Stromal cell of bone marrow (primary cell): ENCODE measurements around the gene CPXM2.

Source experiments
- DNase-seq: peaks from one replicate; pipeline ENCODE4 v3.0.0-alpha.2; 2012; ENCODE audit warnings: low read depth

Gene CPXM2

DNA sequence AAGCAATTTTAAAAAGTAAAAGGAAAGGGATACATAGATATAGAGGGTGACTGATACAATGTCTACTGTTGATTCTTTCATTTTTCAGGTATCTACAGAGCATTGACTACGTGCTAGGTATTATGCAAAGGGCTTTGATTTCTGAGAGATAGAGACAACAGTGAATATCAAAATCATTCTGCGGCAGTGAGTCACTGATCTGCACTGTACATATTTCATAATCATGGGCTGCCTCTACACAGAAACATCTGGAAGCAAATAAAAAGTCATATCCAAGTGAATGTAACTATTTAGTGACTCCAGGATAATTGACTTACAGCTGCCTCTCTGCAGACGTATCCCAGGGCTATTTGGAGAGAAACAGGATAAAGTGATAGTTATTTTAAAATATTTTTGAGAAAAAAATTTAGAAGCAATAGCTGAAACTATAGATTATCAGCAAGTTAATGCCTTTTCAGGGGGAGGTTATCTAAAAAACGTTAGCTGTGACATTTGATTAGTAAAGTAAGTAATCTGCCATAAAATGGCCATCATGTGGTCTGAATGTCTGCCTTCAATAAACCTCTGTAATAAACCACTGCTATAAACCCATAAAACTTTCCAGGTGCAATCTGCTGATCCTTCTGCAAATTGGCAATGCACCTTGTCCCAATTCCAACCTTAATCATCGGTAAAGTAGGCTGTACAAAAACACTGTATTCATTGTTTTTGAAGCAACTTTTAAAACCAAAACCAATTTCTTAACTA, 43.7 kb downstream of the CPXM2 start:
- DNase-seq, result peak; percentile 38

DNA sequence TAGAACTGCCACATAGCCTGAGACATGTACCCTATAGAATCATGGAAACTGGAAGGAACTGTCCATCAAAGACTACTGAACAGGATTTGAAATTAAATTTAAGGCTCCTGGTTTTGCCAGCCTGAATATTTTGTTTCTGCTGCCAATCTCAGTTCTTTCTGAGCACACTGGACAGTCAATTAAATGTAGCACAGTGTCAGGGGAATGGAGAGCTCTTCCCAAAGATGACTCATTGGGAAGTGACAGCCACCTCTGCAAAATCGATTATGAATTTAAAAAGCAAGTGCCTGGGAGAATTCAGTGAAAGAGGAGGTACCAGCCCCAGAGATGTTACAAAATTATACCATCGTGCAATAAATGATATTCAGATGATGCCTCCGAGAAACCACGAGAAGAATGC, 47.8 kb downstream of the CPXM2 start:
- DNase-seq, result no peak

DNA sequence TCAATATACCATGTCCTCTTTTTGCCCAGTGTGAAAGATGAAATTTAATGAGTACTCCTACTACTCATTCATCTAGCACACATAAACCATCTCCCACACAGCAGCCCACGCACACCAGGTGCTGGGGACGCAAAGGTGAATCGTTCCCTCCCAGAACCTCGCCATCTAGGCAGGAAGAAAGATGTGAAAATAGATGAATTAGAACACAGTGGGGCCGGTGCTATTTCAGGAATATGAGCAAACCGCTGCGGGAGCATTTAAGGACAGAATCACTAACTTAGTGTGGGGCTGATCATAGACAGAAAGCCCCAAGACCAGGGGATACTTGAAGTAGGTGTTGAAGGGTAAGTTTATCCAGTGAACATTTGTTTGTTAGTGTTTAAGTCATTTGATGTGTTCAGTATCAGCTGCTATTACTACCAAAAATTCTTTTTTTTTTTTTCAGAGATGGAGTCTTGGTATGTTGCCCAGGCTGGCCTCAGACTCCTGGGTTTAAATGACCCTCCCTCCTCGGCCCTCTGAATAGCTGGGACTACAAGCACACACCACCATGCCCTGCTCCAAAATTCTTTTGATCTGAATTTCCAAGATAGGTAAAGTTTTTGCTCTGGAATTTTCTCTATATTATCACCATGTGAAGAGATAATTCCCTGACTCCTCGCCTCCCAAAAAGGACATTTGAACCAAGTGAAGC, 48.8 kb downstream of the CPXM2 start:
- no peak for DNase-seq

DNA sequence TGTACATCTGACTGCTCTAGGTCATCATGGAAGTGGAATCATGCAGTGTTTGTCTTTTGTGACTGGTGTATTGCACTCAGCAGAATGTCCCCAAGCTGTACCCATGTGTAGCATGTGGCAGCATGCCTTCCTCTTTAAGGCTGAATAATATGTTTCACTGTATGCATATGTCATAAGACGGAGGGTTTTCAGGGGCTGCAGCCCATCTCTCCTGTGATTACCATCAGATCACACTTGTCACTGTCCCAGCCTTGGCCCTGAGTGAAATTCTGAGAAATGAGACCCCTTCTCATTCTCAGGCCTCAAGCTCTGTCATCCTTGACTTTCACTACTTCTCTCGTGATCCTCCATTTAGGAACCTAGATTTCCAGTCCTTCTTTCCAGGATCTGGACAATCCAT, 50.0 kb downstream of the CPXM2 start:
- no peak for DNase-seq

DNA sequence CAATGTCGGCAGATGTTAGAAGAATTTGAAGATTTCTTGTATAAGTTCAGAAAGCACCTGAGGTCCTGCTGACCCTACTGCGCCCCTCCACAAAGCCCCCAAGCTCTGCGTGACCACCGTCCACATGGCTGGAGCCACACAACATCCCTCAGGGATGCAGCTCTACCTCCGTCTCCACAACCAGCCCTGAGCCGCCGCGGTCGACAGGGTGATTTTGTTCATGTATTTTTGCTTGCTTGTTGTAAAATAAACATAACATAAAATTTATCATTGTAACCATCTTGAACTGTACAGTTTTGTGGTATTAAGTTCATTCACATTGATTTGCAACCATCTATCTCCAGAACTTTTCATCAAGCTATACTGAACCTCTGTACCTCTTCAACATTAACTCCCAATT, 50.5 kb downstream of the CPXM2 start:
- DNase-seq, result no peak

DNA sequence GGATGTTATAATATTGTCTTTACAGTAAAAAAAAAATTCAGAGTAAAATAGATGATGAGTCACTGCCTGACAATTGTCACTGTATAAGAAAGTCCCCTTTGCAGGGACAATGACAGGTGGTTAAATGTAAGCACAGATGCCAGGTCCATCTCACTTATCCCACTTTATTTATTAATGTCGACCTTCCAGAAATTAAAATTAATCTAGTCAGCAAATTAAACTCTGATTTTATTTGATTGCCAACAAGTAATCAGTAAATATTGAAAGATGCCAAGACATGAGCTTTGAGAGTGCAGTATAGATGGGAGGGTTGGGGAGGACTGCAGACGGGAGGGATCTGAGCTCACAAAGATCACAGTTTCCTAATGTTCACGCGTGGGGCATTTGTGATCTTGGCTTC, 50.9 kb downstream of the CPXM2 start:
- no peak for DNase-seq

DNA sequence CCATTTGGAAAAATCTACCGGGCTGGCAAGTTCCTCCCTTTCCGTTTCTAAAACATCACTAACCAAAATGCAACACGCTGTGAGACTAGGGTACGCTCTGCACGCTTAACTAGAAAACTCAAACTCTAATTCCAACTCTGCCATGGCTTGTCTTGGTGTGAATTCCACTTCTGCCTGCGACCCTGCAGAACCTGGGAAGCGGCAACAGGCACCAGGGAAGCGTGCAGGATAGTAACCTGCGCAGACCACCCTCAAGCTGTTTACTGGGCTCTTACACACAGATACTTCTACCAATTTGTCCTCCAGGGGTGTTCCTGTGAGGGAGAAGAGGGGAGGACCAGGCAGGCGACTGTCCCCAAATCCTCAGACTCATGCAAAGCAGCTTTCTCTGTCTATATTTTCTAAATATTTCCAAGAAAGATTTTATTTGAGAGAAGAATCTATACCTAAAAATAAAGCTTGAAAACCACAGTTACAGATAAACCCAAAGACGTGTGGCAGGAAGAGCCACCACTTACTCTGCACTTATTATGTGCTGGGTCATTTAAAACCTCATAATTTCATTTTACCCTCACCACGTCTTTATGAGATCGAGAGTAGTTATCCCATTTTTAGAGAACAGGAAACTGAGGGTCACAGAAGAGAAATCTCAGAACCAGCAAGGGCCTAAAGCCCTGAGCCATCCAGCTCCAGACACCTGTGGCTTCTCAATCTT, 52.9 kb downstream of the CPXM2 start:
- no peak for DNase-seq

DNA sequence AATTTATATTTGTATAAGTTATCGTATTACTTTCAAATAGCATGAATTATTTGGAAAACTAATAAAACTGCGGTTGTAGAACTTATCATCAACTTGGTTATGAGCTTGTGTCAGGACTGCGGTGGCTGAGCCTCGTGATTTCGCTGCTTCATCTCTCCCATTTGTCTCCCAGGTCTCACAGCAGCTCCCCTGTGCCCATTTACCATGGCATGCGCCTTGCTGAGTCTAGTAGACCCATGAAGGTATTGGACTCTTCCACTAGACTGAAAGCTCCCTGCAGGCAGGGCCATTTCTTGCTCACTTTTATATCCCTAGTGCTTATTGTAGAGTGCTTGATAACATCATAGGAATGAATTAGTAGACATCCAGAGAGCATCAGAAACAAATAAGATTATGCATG, 53.9 kb downstream of the CPXM2 start:
- DNase-seq, result no peak

DNA sequence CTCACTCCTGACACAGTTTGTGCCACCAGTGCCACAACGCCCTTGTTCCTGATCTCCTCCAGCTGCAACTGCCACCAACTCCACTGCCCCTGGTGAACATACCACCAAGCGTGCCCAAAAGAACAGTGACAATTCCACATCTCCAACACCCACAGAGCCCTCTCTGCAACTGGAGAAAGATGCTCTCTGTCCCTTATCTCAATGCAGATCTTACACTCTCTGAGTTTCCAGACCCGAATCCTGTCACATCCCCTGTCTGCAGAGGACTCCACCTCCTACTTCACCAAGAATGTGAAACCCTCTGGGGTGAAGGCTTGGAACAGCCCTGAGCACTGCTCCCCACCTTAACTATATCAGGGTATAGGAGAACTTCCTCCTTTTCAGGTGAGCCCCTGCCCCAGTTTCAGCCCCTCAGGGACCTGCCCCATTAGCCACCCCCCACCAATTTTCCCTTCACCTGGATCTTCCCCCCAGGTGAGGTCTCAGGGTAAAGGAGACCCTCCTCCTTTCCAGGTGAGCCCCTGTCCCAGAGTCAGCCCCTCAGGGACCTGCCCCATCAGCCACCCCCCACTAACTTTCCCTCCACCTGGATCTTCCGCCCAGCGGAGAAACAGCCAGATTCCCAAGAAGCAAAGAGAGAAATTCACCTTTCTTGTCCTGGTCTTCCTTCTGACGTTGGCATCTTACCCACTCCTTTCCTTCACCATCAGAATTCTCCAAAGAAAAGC, 55.0 kb downstream of the CPXM2 start:
- no peak for DNase-seq

DNA sequence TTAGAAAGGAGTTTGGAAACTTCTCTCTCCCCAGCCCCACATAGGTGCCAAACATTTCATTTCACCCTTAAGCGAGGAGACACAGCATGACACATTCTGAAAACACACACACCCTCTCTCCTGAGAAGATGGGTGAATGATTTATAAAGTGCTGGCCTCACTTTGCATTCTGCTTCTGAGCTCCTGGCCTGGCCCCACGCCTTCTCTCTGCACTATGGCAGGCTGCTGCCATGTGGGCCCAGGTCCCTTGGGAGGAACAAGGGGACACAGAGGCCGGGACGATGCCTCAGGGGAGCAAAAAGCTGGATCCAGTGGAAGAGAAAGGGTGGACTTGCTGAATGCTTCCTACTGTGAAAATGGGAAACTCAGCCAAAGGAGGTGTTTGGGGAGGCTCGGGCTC, 56.0 kb downstream of the CPXM2 start:
- no peak for DNase-seq

DNA sequence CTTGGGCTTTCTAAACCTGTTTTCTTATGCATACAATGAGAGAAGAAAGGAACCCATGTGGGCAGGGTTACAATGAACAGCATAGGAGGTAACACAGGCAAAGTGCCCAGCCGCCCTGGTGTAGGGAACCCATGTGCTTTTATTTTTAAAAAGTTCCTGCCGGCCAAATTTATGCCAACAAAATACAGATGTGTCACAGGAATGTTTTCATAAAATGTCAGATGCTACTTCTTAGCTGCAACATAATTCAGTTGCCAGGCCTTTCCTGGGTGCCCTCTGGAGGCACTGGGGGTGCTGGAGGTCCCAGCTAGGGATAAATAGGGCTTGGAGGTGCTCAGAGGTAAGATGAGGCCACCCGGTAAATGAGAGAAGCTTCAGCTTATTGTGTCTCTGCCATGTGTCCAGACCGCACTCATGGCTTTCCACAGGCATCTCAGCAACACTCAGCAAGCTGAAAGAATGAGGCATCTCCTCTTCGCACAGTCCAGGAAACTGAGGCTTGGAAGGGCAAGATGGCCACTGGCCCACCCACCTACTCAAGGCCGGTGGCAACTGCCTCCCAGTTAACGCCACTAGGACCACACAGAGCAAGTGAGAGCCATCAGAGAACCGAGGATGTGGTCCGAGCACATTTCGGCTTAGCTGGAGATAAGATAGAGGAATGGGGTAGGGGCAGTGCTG, 58.3 kb downstream of the CPXM2 start:
- DNase-seq, result no peak

DNA sequence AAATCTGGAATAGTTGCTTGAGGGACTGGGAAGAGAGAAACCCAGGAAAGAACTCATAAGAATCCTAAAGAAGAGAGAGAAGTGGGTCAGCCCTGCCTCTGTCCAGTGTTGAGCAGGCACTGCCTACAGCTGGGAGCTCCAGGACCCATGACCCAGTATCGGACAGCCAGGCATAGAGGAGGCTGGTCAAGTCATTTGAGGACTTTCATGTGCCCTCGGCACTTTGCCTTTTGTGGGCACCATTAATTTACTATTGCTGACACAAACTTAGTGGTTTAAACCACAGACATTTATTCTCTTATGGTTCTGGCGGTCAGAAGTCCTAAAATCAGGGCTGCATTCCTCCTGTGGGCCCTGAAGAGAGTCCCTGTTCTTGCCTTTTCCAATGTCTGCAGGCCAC, 60.3 kb downstream of the CPXM2 start:
- no peak for DNase-seq

DNA sequence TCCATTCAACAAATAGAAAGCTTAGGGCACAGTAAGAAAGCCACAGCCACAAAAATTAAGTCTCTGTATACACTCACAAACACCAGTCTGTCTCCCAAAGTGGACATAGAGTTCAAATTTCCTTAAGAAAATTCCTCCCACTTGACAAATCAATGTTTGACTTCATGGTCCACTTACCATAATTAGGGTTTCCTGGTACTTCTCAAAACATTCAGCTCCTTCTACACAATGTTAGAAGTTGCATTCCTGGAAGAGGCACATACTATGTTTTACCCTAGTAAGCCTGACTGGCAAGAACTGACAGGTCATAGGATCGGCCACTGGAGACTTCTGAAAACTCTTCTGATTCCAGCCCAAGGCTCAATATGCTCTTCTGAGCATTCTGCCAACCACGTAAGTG, 70.5 kb downstream of the CPXM2 start:
- no peak for DNase-seq

DNA sequence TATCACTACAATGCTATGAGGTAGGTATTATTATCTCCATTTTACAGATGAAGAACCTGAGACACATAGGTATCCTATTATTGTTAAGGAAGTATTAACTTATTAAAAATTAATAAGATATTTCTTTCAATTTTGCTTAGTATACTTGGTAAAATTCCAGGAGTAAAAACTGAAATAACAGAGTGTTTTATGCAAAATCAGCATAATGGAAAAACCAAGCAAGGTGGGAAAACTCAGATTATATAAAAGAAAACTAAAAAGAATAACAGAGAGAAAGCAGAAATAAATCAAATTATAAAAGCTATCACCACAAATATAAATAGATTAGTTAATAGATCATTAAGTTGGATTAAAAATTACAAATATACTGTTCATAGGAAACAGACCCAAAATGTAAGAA, 82.0 kb downstream of the CPXM2 start:
- DNase-seq, result no peak

DNA sequence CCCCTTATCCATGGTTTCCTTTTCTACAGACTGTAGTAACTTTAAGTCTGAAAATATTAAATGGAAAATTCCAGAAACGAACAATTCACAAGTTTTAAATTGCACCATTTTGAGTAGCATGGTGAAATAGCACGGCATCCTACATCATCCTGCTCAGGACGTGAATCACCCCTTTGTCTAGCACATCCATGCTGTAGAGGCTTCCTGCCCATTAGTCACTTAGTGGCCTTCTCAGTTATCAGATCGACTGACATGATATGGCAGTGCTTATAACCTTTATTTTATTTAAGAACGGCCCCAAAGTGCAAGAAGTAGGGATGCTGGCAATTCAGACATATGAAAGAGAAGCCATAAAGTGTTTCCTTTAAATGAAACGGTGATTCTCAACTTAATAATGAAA, 82.7 kb downstream of the CPXM2 start:
- DNase-seq, result peak; percentile 58

DNA sequence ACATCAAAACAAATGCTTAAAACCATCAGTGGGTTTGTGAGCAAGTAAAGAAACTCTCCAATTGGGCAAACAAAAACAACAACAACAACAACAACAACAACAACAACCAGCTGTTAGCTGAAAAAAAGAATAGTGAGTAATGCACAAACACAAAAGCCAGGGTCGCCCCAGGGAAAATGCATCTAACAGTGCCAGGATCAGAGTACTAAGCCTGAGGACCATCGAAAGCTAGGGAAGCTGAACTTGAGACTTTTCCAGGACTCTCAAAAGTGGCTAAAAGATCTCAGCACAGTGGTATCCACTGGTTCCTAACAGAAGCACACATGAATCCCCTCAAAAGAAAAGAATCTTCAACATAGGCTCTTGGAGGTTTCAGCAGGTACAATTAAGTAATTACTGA, 83.3 kb downstream of the CPXM2 start:
- DNase-seq, result no peak

DNA sequence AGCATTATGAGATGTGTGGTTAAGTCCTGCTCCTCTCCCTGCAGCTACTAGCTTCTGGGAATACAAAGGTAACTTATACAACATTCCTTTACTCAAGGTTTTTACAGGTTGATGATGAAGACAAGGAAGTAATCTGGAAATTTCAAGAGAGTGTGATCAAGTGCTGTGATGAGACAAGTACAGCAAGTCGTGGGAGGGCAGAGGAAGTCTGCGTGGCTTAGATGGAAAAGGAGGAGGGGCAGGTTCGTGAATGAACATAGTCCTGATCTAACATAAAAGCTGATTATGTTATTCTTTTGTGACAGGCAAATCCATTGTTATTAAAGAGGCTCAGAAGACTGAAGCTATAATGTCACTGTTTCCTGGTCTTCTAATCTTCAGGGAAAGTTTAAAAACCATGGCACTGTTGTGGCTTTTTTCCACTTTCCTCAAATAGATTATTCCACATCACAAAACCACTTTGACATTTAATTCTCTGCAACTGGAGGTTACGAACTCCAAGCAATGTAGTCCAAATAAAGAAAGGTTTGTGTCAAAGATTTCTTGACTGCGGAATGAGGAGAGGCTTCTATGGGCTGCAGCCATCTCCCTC, 84.1 kb downstream of the CPXM2 start:
- no peak for DNase-seq

DNA sequence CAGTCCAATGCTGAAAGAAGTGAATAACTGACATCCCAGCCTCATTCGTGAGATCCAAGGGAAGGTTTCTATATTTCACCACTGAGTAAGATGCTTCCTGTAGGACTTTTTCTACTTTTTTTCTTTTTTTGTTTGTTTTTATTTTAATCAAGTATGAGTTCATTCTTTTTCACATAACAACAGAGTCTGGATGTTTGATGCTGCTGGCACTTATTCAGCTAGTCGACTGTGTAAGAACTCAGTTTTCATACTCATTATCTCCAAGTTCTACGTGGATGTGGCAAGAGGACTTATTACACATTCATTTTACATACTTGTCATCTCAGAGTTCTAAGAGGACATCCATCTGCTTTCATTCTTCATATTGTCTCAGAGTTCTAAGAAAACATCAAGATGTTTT, 86.9 kb downstream of the CPXM2 start:
- peak; percentile 28 for DNase-seq

DNA sequence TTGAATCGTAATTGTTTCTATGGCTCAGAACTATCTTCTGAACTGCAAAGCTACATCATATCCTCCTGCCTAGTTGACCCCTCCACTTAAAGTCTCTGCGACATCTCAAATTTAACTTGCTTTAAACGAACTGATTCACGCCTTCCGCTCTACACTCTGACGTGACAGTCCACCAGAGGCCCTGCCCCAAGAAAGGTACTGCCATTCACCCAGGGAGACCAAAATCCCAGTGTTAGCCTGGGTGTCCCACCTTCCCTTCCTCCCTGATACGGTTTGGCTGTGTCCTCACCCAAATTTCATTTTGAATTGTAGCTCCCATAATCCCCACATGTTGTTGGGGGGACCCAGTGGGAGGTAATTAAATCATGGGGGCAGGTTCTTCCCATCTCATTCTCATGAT, 90.8 kb downstream of the CPXM2 start:
- no peak for DNase-seq

DNA sequence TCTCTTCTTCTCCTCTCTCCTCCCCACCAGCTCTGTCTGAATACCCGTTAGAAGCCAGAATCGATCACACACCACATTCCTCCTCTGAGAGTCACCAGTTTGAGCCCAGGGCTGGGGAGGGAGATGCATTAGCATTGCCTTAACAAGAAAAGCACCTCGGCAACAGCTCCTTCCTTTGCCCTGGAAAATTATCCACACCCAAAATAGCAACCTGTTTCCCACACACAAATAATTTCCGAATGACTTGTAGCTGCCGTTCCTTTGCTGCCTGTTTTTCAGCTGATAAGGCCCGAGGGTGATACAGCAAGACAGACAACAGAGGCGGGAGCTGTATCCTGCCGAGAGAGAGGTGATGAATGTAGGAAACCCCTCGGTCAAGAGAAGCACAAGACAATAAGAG, 91.3 kb downstream of the CPXM2 start:
- DNase-seq, result no peak

DNA sequence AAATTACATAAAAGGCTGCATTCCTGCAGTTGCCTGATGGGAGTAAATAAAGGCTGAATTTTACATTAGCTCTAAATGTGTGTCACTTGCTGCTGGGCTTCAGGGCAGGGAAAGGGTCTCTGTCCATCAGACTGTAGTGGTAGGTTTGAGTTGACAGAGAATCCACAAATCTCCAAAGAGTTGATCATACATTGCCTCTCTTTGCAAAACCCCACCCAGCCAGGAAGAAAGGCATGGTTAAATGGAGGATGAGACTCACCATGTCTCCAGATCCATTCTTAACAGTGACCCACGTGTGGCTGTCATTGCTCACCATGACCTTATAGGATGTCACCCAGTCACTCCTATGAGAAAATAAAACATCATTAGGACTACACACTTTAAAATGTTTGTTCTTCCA, 92.8 kb downstream of the CPXM2 start:
- no peak for DNase-seq

DNA sequence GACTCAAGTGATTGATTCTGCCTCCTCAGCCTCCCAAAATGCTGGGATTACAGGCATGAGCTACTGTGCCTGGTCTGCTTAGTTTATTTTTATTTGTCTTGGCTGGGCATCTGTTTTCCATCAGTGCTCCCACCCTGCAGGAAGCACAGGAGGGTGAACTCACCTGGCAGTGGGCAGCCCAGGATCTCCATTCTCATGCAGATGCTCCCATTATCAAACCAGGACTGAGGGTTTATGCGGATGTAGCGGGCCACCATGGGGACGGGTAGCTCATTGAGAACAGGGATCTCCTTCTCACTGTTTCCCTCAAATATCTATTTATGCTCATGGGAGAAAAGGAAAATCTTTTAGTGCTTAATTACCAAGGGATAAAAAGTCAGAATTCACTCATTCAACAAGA, 93.8 kb downstream of the CPXM2 start:
- DNase-seq, result no peak
